Calu3 (cell line): Measurements from ENCODE around the gene OR51B6. TPM values are rescaled to one million over a fixed set of nuclear protein-coding genes. Genes with fewer than 3 reads are reported as not detected.
"Not testable (repeated sequence)": the region's sequence is repeated elsewhere in the genome, so short reads cannot be mapped to it uniquely, and the experiment has no call there.

ENCODE experiments used
- BruUV-seq: library from RNA; stranded (reverse); fragments of 400-500 nt; replicated peaks from 2 replicates; lab custom pipeline; 2021; lab: Mats Ljungman, UMichigan
- CTCF ChIA-PET: fragments of 300-600 bp; sonication (Branson Sonifier 250); formaldehyde crosslinking; loops from one replicate; lab custom pipeline; 2022; ENCODE audit warnings: antibody characterized with exemption; lab: Charles Lee
- DNase-seq: peaks from one replicate; pipeline ENCODE4 v3.0.0; 2022
- H3K27ac Mint-ChIP-seq: one replicate; pipeline ENCODE4 v1.8.0; 2022; ENCODE audit warnings: mixed read lengths; ENCODE audit not compliant: unreplicated experiment
- H3K27me3 Mint-ChIP-seq: one replicate; pipeline ENCODE4 v1.8.0; 2022; ENCODE audit warnings: mixed read lengths; ENCODE audit not compliant: unreplicated experiment
- H3K36me3 Mint-ChIP-seq: one replicate; pipeline ENCODE4 v1.8.0; 2022; ENCODE audit warnings: mild to moderate bottlenecking, moderate library complexity, mixed read lengths; ENCODE audit not compliant: insufficient read depth, unreplicated experiment
- H3K4me1 Mint-ChIP-seq: one replicate; pipeline ENCODE4 v1.8.0; 2022; ENCODE audit warnings: mild to moderate bottlenecking, low read depth, mixed read lengths; ENCODE audit not compliant: unreplicated experiment
- H3K4me3 Mint-ChIP-seq: one replicate; pipeline ENCODE4 v1.8.0; 2022; ENCODE audit warnings: mild to moderate bottlenecking, low read depth, moderate library complexity, mixed read lengths; ENCODE audit not compliant: unreplicated experiment
- H3K9me3 Mint-ChIP-seq: one replicate; pipeline ENCODE4 v1.8.0; 2022; ENCODE audit warnings: low read depth, mixed read lengths; ENCODE audit not compliant: unreplicated experiment
- CTCF ChIP-seq: fragments of 200-600 bp; IDR thresholded peaks from one replicate; pipeline ENCODE4 v1.8.0; 2022; ENCODE audit warnings: antibody characterized with exemption; ENCODE audit not compliant: unreplicated experiment
- intact Hi-C: fragments of 100-400 bp; cut with micrococcal nuclease; formaldehyde crosslinking; loops from one replicate; pipeline ENCODE4 v1.10.0; 2022; ENCODE audit not compliant: unreplicated experiment
- total RNA-seq: library from RNA; stranded (reverse); gene quantifications from 2 replicates; pipeline ENCODE4 v1.2.3, GENCODE V29; 2022

The OR51B6 gene
- total RNA-seq, 1 experiment from 2014 or later, result not detected

DNA sequence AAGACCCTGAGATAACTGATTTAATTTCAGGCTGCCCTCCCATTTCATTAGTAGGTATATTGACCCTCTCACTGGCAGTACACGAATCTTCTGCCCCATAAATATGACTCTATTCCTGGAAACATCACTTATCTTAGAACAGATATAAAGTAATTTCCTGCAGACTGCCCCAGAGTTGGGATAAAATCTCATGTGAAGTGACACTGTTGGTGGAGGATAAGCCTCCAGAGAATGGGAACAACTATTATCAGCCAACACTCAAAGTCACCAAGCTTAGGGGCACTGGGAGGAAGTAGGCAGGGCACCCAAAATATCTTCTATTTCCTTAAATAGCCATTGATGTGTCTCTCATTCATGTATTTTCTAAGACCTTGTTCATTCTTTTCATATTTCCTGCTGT is 16.1 kb upstream of the OR51B6 start:
- Mint-ChIP-seq H3K9me3 (no peaks in the 10 kb centered on the region), H3K27ac (no peak overlapping the region), H3K4me1 (no peaks in the 10 kb centered on the region), H3K36me3 (no peaks in the 10 kb centered on the region), H3K4me3 (no peak overlapping the region), H3K27me3 (no peaks in the 10 kb centered on the region)
- CTCF ChIA-PET, result no interaction called here
- intact Hi-C loops, result no loop called here
- DNase-seq, result no peak
- no TSS peak for BruUV-seq
- no peak for TF ChIP-seq CTCF

DNA sequence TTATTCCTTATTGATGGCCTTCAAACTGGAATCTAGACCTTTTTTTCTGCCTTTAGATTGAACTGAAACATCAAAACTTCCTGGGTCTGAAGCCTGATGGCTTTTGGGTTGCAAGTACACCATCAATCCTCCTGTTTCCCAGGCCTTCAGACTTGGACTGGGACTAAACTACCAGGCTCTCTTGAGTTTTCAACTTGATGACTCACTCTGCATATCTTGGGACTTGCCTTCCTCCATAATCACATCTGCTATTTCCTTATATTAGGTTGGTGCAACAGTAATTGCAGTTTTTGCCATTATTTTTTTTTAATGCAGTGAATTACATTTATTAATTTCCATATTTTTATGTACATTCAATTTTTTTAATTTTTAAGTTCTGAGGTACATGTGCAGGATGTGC is 15.0 kb upstream of the OR51B6 start:
- no peaks in the 10 kb centered on the region for H3K9me3 Mint-ChIP-seq
- no peak for TF ChIP-seq CTCF
- no peak overlapping the region for H3K27ac Mint-ChIP-seq
- CTCF ChIA-PET, result no interaction called here
- H3K4me3 Mint-ChIP-seq, result no peak overlapping the region
- no peaks in the 10 kb centered on the region for H3K36me3 Mint-ChIP-seq
- no TSS peak for BruUV-seq
- H3K4me1 Mint-ChIP-seq, result no peaks in the 10 kb centered on the region
- intact Hi-C loops, result no loop called here
- no peak for DNase-seq
- H3K27me3 Mint-ChIP-seq, result no peaks in the 10 kb centered on the region

DNA sequence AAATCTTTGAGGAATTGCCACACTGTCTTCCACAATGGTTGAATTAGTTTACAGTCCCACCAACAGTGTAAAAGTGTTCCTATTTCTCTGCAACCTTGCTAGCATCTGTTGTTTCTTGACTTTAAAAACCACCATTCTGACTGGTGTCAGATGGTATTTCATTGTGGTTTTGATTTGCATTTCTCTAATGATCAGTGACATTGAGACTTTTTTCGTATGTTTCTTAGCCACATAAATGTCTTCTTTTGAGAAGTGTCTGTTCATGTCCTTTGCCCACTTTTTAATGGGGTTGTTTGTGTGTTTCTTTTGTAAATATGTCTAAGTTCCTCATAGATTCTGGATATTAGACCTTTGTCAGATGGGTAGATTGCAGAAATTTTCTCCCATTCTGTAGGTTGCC is 14.1 kb upstream of the OR51B6 start:
- H3K36me3 Mint-ChIP-seq, CTCF ChIA-PET, BruUV-seq, H3K9me3 Mint-ChIP-seq, DNase-seq, intact Hi-C loops, H3K27me3 Mint-ChIP-seq, H3K4me3 Mint-ChIP-seq, H3K4me1 Mint-ChIP-seq, H3K27ac Mint-ChIP-seq: not testable (repeated sequence)

DNA sequence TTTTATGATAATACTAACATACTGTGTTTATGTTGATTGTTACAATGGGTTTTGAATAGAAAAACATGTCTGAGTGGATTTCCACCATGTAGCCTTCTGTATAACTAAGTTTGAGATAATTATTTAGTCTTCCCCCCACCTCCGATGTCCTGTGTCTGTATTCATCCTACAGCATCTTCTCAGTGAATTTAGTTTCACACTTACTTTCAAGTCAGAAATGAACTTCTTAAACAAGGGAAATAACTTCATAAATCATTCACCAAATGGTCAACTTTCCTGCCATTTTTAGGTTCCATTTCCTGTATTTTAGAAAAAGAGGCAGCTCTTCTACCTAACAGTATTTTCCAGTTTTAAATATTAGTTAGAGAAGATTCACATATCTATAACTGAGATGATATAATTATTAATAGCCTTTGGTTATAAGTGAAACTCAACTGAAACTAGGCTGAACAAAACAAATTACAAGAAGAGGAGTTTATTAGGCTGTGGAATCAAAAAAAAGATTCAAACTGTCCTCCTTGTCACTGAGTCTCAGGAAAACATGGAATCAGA is 11.5 kb upstream of the OR51B6 start:
- Mint-ChIP-seq H3K9me3 (no peaks in the 10 kb centered on the region), H3K27ac (no peak overlapping the region), H3K27me3 (peaks cover 22% of the 10 kb centered on the region), H3K36me3 (no peaks in the 10 kb centered on the region), H3K4me3 (no peak overlapping the region), H3K4me1 (no peaks in the 10 kb centered on the region)
- intact Hi-C loops, result no loop called here
- CTCF ChIA-PET, result no interaction called here
- TF ChIP-seq CTCF, result no peak
- no TSS peak for BruUV-seq
- DNase-seq, result no peak

DNA sequence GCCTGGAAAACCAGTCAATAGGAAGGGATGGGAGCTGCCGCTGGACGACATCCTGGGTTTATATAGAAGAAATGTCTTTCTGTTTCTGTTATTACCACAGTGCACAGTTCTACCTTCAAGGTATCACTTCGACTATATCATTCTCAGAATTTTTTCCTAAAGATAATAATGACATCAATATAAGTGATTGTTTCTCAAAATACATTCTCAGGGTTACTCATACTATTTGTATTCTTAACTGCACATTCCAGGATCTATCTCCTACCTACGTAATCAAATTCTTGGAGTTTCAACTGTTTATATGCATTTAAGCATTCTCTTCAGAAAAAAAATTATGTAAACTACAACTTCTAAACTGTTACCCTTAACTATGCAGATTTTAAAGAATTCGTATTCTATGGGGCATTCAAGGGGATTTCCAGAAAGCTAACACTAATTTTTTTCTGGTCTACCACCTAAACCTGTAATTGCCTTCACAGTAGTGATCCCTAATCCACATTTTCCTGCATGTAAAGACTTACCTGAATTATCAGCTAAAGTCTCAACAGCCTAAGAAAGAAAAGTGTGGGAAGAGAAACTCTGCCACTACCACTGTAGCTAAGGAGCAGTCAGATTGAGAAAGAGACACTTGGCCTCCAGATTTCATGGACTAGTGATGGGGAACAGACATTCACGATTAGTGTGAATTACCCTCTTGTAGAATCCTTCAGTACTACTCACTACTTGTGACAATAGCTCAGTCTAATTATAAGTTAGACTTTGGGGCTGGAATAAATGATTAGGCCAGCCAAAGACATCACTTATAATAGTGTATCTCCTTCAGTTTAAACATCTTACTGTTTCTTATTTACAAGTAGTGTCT is 7.6 kb upstream of the OR51B6 start, which contains the start of gene OR51B5:
OR51B5 (minus strand) TSS at position 51 of the 862 bp plus-strand sequence; CDS start at position 51, 0 bp downstream.
- H3K36me3 Mint-ChIP-seq, result no peaks in the 10 kb centered on the region
- no peak for DNase-seq
- peaks cover 42% of the 10 kb centered on the region for H3K27me3 Mint-ChIP-seq
- H3K27ac Mint-ChIP-seq, result no peak within 1 kb of the TSS
- intact Hi-C loops, result no loop called here
- no peaks in the 10 kb centered on the region for H3K9me3 Mint-ChIP-seq
- CTCF ChIA-PET, result no interaction called here
- no peak within 1 kb of the TSS for H3K4me3 Mint-ChIP-seq
- no peak for TF ChIP-seq CTCF
- no peaks in the 10 kb centered on the region for H3K4me1 Mint-ChIP-seq
- no TSS peak for BruUV-seq
